Transverse colon (tissue), 3 donors: ENCODE data around the gene DGKH.

ENCODE experiments used
- POLR2A ChIP-seq: fragments of 450-650 bp; IDR thresholded peaks from one replicate; pipeline ENCODE4 v1.6.1; 2016; ENCODE audit warnings: antibody characterized with exemption, mild to moderate bottlenecking, moderate library complexity
- TF ChIP-seq, protein P1 (sequence below), 5 experiments: fragments of 200-600 bp in 3 of 5; fragments of 450-650 bp in 2 of 5; sonication (generic) in 3 of 5; IDR thresholded peaks; 1 replicate in 2 of 5; 2 replicates in 3 of 5; pipeline ENCODE4 v1.5.1; 2016 to 2017; ENCODE audit warnings: antibody characterized with exemption in 5 of 5, inconsistent platforms in 3 of 5, mild to moderate bottlenecking in 2 of 5, moderate library complexity in 1 of 5

DNA sequence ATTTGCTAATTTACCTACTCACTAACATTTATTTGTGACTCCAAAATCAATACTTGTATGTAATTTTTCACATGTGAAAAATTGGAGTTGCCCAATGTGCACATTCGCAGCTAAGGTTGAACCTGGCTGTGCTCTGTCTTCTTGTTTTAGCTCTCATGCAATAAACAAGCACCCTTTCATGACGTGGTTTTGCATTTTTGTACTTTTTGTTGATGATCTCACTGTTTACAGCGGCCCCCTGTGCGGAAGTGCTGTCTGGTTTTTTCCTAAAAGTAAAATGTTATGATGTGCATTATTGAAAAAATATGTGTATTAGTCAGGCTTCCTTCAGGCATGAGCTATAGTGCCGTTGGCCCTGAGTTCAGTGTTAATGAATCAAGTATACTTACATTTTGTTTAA, 18.1 kb downstream of the DGKH start:
- TF ChIP-seq POLR2A = no peak
- TF ChIP-seq, protein P1, sequence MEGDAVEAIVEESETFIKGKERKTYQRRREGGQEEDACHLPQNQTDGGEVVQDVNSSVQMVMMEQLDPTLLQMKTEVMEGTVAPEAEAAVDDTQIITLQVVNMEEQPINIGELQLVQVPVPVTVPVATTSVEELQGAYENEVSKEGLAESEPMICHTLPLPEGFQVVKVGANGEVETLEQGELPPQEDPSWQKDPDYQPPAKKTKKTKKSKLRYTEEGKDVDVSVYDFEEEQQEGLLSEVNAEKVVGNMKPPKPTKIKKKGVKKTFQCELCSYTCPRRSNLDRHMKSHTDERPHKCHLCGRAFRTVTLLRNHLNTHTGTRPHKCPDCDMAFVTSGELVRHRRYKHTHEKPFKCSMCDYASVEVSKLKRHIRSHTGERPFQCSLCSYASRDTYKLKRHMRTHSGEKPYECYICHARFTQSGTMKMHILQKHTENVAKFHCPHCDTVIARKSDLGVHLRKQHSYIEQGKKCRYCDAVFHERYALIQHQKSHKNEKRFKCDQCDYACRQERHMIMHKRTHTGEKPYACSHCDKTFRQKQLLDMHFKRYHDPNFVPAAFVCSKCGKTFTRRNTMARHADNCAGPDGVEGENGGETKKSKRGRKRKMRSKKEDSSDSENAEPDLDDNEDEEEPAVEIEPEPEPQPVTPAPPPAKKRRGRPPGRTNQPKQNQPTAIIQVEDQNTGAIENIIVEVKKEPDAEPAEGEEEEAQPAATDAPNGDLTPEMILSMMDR (IDR thresholded peaks at IDR 0.05) = no peak
